Activated CD4-positive, alpha-beta T cell treated with anti-CD3 and anti-CD28 coated beads, Interleukin-2, amount 50 U/mL, for 48 hours (primary cell): ENCODE measurements around the gene CREB3L2.
A peak's percentile ranks its signal among the peaks of the same experiment; 100 is the strongest.

Experiments
- DNase-seq, 2 experiments: peaks; one replicate each; pipeline ENCODE4 v3.0.0-alpha.2; 2020

The CREB3L2 gene

DNA sequence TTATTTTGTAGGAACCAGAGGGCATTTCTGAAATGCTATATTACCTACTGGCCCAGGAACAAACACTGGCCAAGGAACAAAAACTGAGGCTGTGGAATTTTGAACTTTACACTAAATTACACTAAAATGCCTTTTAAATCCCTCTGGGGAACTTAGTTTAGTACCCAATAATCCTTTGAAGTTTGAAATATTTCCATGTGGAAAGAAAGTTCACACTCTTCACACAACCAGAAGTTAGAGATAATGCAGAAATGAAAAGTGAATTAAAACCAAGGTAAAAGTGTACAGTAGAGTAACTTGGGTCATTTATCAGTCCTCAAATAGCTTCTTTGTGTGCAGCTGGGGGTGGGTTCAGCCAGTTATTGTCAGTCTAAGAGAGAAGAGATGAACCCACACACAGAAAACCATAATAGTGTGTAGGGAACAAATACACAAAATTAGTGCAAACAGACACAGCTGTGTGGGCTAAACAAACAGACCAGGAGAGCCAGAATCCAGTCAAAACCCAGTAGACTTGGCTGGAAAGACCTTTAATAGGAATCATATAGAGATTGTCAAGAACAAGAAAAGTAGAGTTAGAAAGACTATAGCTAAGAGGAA lies 108.6 kb downstream of the CREB3L2 start:
- DNase-seq = no peak

DNA sequence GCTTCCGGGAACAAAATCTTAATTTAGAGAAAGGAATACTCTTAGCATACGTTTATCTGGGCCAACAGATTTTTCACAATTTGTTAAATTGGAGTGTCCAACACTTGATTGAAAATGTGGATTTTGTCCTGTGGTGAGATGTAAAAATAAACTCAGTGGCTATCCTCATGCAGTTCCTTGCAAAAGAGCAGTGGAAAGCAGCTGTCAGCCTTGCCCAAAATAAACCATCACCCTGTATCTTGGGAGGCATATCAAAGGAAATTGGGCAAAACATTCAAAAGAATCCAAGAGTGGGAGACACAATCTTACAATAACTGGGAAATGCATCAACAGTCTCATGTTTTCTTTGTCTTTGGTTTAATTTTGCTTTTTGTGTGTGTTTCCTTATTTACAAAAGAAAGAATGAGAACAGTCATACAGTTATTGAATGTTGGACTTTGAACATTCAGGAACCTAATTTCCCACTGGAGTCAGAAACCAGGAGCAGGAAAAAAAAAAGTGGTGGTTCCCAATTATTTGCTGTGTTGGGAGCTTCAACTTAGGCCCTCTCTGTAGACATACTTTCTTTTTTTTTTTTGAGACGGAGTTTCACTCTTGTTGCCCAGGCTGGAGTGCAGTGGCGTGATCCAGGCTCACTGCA lies 110.8 kb downstream of the CREB3L2 start:
- DNase-seq = no peak

GRCh38 chr7:137890449-137890921 lies 111.4 kb downstream of the CREB3L2 start:
- DNase-seq = no peak

DNA sequence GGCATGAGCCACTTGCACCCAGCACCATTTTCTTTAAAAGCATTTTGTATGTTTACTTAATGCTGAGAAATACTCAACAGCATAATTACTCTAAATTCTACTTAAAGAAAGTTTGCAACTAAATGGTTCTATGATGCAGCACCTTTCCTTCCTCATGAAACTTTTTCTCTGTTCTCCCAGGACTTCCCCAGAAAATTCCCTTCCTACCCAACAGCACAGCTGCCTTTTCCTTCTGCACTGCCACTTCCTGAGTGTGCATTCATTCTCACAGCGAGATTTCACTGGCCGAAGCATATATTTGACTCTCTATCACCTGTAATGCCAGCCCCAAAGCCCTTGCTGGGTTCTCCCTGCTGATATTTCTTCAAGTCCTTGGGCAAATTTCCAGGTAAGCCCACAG lies 113.6 kb downstream of the CREB3L2 start:
- no peak for DNase-seq

DNA sequence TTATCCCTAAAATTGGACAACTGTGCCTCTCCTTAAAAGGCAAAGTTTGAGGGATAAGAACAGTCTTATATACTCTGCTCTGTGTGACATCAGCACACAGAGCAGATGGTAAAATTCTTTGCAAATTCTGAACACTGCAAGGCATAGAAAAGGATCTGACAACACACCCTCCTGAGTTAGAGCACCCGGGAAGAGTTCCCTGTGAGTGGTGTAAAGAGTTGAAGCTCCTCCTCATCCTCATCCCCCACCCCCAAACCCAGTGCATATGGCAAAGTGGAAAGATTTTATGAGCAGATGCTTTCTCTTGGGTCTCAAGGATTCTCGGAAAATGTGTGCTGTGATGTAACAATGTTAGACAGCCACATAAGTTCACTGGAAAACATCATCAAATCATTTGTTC lies 115.1 kb downstream of the CREB3L2 start:
- no peak for DNase-seq

- DNase-seq = no peak
These were observed 115.6 kb downstream of the CREB3L2 start for GRCh38 chr7:137886281-137886680.

DNA sequence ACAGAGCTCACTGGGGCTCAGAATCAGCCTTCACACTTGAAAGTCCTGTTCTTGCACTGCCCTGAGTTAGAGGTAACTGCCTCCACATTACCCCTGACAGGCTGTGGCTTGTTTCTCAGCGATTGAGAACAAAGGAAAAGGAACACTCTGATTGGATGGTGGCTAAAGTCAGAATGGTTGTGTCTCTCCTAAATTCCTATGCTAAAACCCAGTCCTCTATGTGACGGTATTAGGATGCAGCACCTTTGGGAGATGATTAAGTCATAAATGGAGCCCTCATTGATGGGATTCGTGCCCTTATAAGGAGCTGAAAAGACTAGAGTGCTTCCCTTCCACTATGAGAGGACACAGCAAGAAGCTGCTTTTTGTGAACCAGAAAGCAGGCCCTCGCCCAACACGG lies 116.2 kb downstream of the CREB3L2 start:
- DNase-seq = no peak

DNA sequence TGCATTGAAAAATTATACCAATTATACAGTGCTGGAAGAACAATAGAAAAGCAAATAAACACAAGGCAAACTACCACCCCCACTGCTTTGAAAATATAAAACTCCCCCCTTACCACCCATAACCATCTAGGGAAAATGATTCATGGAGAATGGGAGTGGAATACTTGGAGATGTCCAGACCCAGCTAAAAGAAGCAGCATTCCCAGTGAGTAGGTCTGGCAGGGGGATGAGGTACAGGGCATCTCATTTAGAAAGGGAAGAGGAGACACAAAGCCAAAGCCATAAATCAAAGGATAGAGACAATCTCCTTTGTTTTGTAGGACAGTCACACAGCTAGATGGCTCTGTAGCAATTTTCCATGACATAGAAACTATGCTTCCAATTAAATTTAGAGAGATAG lies 119.1 kb downstream of the CREB3L2 start:
- DNase-seq = no peak

DNA sequence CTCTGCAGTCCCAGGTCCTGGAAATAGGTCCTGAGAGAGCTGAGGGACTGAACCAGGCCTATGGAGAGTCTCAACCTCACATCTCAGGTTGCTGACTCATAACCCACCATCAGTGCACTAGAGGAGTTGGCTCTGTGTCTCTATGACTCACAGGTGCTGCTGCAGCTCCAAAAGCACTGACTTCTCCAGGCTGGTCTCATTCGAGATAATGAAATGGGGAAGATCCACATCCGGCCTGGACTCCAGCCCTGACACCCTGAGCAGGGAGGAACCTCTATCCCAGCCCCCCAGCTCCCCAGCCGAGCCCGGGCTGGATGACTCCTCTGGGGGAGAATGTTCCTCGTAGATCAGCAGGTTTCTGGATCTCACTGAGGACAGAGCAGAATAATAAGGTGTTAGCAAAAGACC lies 119.6 kb downstream of the CREB3L2 start:
- peak in 1 of 2 experiments; percentile 35 for DNase-seq

- no peak for DNase-seq
These were observed 120.2 kb downstream of the CREB3L2 start for GRCh38 chr7:137881607-137882260.

DNA sequence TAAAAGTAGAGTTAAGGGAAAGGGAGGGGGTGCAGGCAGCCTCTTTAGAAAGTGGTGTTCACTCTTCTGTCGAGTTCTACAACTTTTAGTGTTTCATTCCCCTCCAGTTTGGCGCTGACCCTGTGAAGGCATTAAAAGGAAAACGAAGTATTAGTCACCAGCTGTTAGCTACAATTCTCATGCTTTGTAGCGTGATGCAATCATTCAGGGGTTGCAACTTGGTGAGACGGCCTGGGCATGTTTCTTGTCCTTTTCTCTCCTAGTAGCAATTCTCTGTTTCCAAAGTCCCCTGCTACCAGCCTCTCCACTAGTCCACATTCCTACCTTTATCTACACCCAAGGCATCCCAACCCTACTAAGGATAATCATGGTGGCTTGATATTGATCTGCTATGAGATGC lies 121.5 kb downstream of the CREB3L2 start:
- DNase-seq = no peak

DNA sequence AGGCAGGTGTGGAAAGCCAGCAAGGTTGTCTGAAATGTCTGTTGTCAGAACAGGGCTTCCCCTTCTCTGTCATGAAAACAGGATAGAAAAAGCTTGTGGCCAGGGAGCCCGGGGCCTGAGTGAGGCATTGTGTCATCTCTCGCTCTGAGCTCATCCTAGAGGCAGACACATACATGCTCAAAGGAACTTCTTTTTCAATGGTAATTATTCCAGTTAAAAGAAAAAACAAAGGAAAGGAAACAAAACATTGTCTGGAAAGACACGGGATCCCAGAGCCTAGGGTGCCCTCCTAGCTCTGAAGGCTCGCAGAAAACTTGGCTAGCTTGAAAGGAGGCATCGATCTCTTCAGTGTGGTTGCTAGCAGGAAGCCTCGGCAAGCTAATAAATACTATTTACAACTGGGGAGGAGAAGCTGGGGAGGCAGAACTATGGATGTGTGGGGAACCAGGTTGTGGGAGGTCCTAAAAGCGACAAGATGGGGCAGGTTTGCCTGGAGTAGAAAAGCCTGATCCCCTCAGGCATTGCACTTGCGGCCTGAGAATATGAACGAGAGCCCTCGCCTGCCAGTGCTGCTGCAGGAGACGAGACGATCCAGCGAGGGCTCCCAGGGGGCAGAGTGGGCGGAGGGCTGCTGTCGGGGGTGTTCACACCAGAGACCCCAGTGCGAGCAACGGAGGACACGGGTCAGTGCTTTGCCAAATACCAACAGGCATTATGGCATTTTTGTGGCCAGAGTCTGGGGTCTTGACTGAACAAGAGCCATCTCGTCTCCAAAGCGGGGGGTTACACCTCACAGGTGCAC lies 122.3 kb downstream of the CREB3L2 start:
- DNase-seq = peak in 1 of 2 experiments; percentile 30

DNA sequence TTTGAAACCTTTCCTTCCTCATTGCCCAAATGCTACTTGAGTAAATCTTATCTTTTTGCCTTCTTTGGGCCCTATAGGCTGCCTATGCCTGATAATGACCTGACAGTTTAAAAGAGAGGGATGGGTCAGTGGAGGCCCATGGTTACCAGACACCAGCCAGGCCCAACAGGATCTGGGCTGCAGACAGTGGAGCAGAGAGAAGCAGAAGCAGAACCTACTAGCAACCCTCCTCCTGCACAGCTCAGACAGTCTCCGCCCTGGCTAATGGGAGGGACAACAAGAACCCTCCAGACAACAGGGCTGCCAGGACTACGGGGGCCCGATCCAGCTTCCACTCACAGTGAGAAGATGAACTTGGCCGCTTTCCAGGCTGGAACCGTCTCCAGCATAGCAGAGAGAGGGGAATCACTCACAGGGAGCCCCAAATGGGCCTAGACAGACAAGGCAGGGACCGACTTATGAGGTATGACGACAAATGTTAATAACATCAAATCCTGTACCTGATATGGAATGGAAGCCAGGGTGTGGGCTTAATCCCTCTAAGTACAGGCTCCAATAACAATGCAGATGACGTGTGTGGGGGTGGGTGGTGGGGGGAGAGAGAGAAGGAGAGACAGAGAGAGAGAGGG lies 123.4 kb downstream of the CREB3L2 start:
- DNase-seq = no peak

DNA sequence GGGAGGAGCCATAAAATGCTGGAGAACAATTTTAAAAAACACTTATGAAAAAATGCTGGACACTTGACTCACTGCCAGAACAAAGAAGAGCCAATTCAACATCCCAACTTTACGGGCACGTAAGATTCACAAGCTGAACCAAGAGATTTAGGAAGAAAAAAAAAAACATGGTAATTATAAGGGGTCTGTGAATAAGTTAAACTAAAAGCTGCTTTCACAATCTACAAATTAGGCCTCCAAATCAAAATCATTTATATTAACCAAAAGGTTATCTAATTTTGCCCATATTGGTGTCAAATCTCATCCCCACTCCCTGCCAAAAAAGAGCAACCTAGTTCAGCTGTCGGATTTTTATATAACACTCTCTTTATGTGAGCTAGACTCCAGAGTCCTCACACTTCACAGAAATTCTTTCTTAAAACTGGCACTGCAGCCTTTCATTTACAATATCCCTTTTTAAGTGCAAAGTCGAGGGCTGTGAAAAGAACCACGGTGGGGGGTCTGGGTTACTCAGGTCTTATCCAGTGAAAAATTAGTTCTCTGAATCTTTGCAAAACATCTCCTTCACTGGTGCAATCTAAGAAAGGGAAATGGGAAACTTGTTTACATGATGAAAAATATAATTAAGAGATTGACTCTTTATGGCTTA lies 124.7 kb downstream of the CREB3L2 start:
- no peak for DNase-seq

- DNase-seq = no peak
These were observed 126.1 kb downstream of the CREB3L2 start for GRCh38 chr7:137875746-137876145.

DNA sequence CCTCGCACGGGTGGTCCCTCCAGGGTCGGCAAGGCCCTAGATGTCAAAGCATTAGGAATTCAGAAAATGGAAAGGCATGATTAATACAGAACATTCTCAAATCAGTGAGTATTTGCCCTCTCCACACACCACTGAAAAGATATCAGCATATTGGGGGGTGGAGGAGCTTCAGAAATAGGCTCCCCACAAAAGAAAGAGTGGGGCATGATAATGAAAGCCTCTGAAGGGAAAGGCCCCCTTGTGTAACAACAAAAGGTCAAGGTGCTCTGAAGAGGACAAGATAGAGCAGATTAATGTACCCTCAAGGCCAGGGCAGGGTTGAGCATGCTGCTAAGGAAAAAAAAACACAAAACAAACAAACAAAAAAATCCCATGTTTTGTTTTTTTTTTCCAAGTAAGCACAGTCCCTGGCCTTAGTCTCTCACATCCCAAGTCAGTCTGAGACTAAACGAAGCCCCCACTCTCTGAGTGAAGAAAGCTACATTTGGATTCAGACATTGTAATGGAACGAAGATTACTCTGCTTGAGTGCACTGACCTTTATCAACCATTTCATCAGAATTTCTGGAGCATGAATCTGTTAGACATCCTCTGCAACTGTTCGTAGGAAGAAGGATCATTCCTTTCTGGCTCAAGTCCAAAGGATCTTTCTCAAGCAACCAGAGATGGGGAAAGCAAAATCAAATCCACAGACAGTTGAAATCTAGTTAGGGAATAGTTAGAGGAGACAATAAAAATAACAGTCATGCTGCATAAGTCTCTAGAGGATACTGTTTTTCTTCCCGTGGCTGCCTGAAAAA lies 127.7 kb downstream of the CREB3L2 start:
- no peak for DNase-seq

- DNase-seq = peak; percentile 33 to 51
These were observed 128.4 kb downstream of the CREB3L2 start for GRCh38 chr7:137873524-137873923.

- no peak for DNase-seq
These were observed 130.5 kb downstream of the CREB3L2 start for GRCh38 chr7:137871170-137871915.

GRCh38 chr7:137870684-137871083 lies 131.2 kb downstream of the CREB3L2 start:
- no peak for DNase-seq

GRCh38 chr7:137870078-137870477 lies 131.8 kb downstream of the CREB3L2 start:
- no peak for DNase-seq

DNA sequence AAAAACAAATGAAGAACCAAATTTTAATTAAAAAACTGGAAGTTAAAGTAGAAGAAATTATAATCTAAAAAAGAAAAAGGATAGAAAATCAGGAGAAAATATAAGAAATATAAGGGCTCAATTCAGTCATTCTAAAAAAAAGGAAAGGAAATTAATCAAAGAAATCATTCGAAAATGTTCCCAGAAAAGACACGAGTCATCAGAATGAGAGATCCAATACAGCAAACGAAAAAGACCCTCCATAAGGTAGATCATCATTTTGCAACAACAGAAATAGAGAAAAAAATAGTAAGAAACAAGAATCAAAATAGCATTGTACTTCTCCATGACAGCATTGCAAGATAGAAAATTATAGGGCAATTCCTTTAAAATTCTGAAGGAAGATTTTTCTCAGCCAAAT lies 132.6 kb downstream of the CREB3L2 start:
- no peak for DNase-seq
